ENCODE measurements around the gene TNFRSF1B.

Gene TNFRSF1B

DNA sequence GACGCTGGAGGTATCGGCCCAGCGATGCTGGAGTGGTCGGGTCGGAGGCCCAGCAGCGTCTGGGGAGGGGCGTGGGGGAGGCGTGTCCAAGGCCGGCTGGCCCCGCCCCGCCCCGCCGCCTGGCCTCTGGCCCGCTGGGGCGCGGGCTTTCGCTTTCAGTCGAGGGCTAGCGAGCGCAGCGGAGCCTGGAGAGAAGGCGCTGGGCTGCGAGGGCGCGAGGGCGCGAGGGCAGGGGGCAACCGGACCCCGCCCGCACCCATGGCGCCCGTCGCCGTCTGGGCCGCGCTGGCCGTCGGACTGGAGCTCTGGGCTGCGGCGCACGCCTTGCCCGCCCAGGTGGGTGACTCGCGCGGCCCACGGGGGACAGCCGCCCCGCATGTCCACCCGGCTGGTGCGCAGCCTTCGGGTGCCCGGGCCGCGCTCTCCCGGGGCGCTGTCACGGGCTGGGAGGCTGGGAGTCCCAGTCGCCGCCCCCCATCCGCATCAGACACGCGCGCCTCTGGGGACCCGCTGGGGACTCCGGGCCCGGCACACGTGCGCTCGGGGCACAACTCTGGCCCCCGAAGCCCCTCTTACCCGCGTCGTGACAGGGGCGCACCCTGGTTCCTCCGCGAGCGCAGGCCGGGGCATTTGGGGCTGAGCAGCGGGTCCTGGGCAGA is at the start of gene TNFRSF1B:
Gene TNFRSF1B, plus strand, starts transcription at position 158 of the 659 bp plus-strand sequence. Its CDS starts 101 bp downstream, at position 259.
- DNase-seq (ENCODE audit: low spot score), result no peak

DNA sequence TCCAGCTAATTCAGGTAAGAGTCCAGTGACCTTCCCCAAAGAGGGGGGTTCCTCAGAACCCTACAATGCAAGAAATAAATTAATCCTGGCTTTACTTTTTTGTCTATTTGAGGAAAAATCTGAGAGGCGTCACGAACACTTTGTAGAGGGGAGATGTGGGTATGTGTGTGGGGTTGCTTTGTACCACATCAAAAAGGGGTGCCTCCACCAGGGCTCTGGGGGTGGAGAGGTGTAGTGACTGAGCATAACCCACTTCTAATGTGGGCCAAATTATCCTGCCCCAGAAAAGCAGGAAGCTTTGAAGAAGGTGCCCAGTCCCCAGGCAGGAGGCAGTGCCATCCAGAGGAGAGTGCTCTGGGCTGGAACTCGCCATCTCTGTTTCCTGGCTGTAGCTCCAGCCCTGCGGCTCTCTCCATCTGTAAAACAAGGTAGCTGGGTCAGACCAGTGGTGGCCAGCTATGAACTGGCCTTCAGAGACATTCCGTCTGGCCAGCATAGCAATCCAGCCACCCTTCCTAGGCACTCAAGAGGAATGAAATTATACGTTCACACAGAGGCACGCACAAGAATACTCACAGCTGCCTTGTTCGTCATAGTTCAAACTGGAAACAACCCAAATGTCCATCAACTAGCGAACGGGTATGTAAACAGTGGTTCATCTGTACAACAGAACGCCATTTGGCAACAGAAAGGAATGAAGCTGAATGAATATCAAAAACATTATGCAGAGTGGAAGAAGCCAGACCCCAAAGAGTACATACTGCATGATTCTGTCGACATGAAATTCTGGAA is 45.4 kb upstream of the TNFRSF1B start:
- DNase-seq (ENCODE audit: low spot score), result no peak

DNA sequence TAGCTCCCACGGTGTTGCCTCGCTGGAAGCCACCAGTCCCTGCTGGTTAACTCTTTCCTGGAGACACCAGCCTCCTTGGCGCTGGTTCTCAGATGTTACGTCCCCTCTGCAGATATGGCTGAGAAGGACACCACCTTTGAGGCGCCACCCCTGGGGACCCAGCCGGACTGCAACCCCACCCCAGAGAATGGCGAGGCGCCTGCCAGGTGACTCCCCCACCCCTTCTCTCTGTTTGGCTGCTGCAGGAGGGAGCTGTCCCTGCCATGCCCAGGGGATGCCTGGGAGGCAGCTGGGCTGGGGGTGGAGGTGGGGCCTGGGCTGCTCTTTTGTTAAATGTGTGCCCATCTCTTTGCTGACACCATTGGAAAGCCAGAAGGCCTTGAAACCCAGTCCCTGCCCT is 43.6 kb upstream of the TNFRSF1B start:
- DNase-seq (ENCODE audit: low spot score), result no peak

DNA sequence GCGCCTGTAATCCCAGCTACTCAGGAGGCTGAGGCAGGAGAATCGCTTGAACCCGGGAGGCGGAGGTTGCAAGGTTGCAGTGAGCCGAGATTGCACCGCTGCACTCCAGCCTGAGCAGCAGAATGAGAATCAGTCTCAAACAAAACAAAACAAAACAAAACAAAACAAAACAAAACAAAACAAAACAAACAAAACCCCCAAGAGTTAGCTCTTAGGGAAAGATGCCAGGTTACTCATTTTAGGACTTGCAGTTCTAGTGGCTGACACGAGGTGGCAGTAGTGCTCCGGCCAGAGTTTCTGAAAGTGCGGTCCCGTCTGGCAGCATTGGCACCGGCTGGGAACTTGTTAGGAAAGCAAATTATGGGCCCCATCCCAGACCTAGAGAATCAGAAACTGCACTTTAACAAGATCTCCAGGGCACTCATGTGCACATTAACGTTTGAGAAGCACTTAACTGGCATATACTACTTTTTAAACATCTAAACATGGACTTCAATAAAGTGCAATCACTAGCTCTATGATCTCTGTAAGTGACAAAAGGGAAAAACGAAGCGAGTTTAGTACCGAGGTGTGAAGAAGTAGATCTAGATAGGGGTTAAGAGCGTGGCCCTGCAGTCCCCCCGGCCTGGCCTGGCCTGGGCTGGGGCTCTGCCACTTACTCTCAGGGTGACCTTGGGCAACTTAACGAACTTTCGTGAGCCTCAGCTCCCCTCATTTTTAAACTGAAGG is 41.9 kb upstream of the TNFRSF1B start:
- DNase-seq (ENCODE audit: low spot score), result peak; percentile 72

DNA sequence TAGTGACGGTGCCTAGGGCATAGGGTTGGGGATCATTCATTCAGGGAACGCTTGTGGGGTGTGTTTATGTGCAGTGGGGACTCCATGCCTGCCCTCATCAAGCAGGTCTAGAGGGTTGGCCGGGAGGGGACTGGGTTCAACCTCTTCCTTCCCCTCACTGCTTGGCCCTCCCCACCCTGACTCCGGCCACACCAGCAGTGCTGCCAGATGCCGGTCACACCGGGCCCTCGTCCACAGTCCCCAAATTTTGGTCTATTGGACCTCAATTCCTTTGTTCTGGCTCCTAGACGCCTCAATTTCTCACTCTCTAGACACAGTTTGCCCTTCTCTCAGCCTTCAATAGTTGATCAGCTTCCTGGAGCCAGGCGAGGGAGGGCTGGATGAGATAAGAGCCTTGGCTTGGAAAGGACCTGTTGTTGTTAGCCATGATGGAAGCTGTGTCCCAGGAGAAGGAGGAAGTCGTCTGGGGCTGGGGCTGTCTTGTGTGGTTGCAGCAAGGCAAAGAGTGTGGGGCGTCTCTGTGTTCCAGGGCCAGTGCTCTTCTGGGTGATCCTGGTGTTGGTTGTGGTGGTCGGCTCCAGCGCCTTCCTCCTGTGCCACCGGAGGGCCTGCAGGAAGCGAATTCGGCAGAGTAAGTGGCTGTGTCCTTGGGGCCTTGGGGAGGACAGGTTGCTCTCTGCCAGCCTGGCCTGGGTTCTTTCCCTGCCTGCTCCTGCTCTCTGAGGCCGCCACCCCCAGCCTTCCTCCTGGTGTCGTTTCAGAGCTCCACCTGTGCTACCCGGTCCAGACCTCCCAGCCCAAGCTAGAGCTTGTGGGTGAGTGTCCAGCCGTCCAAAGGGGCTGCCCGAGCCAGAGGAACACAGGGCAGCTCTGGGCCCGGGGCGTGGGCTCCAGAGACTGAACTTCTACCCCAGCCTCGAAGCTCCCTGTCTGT is 41.1 kb upstream of the TNFRSF1B start:
- no peak for DNase-seq (ENCODE audit: low spot score)

DNA sequence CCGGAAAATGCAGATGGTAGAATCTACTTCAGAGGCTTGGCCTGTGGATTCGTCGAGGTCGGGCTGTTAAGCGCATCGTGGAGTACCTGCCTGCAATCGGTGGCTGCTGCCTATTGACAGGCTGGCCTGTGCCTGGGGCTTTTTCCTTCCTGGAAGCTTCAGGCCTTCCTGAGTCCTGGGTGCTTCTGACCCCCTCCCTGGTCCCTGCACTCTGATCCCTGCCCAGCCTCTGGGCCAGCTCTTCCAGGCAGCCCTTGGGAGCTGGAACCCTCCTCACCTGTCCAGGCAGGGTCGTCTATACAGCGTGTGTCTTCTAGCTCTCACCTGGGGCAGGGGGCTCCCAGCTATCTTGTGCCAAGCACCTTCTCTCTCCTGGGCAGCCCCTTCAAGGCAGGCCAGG is 40.0 kb upstream of the TNFRSF1B start:
- no peak for DNase-seq (ENCODE audit: low spot score)

DNA sequence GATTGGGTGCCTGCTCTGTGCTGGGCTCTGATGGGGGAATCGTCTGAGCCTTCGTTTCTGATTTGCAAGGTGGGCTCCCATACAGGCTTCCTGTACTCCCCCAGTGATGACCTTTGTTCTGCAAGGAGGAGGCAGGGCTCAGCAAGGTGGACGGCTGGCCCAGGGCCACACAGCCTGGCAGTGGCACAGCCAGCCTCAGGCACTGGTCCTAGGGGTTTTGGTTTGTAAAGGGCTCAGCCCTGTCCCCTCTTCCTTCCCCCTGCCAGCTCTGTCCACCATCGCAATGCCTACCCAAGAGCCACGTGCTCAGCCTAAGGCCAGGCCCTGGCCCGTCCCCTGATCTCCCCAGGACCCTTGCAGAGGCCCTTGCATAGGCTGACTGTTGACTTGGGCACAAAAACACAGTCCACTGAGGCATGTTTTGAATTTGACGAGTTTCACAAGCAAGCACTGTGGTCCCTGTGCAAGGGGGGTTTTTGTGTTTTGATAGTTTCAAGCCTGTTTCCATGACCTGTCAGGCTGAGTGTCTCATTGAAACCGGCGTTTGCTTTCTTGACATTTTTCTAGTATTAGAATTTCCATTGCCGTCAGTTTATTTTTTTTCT is 39.5 kb upstream of the TNFRSF1B start:
- no peak for DNase-seq (ENCODE audit: low spot score)

DNA sequence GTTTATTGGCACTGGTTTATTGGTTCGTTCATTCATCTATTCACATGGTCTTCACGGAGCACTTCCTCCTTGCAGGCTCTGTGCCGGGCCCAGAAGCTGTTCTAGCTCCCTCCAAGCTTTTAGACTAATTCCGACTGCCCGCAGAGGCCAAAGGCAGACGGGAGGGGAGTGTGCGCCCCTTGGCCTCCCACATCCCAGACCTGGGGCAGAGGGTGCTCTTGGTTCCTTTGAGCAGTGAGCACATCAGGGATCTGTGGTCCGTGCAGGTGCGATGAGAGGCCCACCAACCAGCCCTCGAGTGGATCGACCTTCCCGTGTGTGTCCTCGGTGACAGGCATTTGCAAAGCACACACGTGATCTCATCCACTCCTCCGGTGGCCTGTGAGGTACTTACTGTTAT is 38.7 kb upstream of the TNFRSF1B start:
- no peak for DNase-seq (ENCODE audit: low spot score)

DNA sequence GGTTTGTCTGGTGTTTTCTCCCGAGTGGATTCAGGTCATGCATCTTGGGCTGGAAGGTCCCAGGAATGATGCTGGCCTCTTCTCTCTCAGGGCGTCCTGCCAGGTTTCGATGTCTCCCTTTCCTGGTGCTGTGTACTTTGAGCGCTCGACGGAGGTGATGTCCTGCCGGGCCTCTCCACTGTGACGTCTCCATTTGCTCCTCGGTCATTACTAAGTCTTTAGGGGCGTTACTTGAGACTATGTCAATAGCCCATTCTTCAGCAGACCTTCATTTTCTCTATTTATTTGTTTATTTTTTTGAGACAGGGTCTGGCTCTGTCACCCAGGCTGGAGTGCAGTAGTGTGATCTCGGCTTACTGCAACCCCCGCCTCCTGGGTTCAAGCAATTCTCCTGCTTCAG is 37.2 kb upstream of the TNFRSF1B start:
- no peak for DNase-seq (ENCODE audit: low spot score)

DNA sequence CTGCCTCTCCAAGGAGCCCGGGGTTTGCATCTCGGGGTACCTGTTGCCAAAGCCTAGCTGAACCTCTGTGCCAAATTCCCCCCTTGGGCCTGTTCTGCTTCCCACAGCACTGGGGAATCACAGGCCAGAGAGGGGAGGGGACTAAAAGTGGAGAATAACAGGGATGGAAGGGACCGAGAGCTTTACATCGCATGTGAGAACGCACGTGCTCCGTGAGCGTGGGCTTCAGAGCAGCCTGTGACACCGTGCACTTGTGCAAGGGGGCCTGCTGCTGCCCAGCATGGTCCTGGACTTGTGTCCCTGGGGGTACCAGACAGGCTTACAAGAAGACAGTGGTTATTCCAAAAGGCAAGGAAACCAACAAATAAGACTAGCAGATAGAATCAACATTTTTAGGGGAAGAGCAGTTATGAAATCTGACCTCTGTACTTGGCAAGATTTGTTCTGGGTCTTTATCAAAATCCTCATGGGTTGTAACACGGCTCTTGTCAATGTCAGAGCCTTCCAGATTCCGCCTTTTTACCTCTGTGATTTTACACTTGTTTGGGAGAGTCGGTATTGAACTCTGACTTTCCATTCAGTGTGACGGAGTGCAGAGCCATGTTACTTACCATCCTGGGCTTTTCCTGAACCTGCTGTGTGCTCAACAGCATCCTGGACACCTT is 36.2 kb upstream of the TNFRSF1B start:
- no peak for DNase-seq (ENCODE audit: low spot score)

DNA sequence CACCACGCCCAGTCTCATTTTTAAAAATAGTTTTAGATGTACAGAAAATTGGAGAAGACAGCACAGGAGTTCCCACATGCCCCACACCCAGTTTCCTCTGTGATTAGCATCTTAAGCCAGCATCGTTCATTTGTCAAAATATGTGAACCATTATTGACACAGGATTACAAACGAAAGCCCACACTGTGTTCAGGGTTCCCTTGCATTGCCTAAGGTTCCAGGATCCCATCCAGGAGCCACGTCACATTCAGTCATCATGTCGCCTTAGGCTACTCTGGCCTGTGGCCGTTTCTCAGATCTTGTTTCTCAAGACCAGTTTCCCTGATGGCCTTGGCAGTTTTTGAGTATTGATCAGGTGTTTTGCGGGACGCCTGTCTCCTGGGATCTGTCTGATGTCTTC is 34.7 kb upstream of the TNFRSF1B start:
- no peak for DNase-seq (ENCODE audit: low spot score)

DNA sequence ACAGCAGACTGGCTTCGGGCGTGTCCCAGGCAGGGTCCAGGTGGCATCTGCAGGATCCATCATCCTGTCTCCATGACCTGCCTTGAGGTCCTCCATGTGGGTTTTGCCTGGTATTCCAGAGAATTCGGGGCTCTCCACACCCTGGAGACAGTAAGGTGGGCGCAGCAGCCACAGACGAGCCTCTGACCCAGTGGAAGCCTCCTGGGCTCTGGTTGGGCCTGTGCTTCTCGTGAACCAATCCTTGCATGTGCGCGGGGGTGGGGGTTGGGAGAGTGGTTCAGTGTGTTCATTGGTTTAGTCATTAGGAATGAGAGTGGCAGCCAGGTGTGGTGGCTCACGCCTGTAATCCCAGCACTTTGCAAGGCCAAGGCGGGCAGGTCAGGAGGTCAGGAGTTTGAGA is 32.1 kb upstream of the TNFRSF1B start:
- no peak for DNase-seq (ENCODE audit: low spot score)

DNA sequence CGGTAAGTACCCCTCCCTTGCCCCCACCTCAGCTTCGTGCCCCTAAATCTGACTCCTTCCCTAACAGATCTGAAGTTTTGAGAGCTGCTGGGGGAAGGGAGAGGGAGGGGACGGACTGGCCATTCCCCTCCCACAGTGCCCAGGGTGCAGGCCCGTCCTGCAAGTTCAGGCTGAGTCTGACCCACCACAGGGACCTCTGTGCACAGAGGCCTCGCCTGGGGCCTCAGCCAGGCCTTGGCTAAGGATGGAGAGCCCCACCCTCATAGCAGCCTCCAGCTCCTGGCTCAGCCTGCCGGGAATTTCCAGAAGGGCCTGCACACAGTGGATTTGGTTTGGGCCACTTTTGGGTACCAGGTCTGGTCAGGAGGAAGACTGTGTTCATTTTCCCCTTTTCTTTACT is 31.2 kb upstream of the TNFRSF1B start:
- DNase-seq (ENCODE audit: low spot score), result no peak

DNA sequence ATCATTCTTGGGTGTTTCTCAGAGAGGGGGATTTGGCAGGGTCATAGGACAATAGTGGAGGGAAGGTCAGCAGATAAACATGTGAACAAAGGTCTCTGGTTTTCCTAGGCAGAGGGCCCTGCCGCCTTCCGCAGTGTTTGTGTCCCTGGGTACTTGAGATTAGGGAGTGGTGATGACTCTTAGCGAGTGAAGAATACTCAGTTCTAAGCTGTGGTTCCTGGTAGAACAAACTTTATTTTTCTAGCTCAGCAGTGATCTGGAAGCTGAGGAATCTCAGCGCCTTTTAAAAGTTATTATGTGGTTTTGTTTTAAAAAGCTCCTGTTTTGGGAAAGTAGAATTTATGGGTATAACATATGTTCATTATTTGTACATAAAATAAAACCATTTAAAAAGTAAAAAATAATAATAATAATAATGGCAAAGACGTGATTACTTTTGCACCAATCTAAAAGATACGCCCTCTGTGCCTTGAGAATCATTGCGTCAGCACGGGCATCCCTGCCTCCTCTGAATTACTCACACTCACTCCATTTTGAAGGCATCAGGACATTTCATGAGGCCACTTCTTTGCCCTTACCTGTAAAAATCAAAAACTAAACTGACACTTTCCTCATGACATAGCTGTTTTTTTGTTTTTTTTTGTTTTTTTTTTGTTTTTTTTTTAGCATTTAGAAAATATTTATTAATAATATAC is 29.7 kb upstream of the TNFRSF1B start:
- DNase-seq (ENCODE audit: low spot score), result no peak

DNA sequence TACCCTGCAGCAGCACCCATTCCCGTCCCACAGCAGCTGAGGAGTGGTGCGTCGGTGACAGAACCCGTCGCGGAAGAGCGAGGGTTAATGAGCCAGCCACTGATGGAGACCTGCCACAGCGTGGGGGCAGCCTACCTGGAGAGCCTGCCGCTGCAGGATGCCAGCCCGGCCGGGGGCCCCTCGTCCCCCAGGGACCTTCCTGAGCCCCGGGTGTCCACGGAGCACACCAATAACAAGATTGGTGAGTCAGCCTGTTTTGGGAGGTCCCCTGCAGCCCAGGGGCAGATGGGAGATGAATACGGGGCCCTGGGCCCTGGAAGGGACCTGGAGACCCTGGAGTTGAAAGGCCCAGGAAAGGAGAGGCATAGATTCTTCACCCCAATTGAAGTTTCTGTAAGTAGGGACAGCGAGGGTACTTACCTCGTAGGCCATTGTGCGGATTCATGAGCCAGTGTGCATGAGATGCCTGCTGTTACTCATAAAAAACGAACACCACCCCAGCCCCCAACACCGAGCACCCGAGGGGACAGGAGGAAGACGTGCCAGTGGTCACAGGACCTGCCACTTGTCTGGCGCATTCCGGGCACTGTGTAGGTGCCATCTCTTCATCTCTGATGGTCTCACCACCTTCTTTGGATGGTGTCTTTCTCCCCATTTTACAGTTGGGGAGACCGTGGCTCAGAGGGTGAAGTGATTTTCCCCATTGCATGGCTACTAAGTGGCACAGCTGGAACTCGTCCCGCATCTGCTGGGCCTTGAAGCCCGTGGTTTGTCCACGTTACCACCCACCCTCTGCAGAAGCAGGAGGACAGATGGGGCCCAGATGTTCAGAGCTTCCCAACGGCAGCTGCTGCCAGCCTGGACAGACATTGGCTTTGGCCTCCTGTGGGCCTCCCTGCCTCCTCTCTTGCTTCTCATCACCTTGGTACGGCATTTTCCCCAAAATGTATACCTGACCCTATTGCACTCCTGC is 28.3 kb upstream of the TNFRSF1B start:
- DNase-seq (ENCODE audit: low spot score), result no peak

DNA sequence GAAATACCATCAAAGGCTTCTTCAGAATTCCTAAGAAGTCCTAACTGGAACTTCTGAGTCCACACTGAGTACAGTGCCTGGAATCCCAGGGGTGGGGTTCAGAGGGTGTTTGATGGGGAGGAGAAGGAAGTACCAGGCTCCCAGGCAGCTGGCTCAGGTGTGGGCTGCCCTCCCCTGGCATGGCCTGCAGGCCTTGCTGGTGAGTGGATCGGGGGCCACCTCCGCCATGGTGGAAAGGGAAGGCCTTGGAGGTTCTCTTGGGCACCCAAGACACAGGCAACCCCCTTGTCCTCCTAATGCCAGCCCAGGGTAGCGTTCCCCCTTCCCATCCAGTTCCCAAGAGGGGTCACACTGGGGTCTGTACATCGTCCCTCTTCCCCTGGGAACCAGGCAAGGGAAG is 26.8 kb upstream of the TNFRSF1B start:
- DNase-seq (ENCODE audit: low spot score), result no peak

DNA sequence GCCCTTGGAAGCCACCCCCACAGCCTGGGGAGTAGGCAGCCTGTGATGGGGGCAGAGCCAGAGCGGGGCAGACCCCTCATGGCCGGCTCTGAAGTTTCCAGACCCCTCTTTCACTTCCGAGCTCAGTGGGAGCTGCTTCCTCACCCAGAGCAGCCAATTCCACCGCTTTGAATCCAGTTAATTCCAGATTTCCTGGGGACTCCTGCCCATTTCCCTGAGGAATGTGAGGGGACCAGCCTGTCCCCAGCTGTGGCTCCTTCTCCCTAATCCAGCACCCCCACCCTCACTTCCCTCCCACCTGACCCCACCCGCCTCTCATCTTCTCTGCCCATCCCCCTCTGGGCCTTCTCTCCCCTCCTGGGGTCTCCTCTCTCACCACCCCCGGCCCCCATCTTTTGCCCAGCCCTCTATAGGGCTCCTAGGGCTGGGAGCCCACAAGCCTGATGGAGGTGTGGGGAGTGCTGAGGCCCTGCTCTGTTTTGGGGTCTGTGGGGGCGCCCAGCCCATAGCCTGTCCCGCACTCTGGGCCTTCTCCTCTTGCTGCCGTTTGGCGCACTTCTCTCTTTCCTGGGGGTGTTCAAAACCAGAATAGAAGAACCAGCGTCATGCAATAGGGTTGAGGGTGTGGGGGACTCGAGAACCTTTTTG is 26.2 kb upstream of the TNFRSF1B start:
- DNase-seq (ENCODE audit: low spot score), result no peak

DNA sequence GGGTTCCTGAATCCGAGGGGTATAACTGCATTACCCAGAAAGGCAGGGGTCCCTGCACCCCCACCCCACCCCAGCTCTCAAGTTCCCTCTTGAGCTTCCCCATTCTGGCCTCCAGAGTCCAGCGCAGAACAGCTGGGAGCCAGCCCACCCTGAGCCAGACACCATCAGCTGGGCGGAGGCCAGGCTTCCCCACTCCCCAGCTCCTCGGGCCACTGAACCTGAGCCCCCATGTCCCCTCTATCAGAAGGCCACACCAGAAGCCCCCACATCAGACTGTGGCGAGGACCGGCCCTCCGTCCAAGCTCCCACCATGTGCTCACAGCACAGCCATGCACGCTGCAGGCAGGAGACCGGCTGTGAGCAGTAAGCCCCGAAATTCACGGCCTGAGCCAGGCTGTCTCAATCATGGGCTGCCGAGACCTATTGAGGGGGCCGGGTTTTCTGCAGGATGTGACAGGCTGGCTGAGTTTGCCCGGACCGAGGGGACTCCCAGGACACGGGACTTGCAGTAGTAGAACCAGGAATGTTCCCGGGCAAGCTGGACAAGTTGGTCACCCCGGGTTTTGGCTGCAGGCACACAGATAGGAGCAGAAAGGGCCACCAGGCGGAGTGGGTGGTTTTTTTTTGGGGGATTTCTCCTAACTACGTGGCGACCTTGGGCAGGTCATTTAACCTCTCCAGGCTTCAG is 25.5 kb upstream of the TNFRSF1B start:
- DNase-seq (ENCODE audit: low spot score), result no peak
